Activated CD4-positive, alpha-beta memory T cell treated with anti-CD3 and anti-CD28 coated beads, Interleukin-2, amount 10 ng/mL, durations not matched to agents 7 days and 5 days (primary cell): ENCODE measurements around the gene CFP. TPM values are rescaled to one million over a fixed set of nuclear protein-coding genes. Genes with fewer than 3 reads are reported as not detected.
"Not testable (repeated sequence)": the region's sequence is repeated elsewhere in the genome, so short reads cannot be mapped to it uniquely, and the experiment has no call there.

Source experiments
- CTCF ChIA-PET: fragments of 350-600 bp; sonication (Branson Sonifier 250); formaldehyde crosslinking; loops from one replicate; lab custom pipeline; 2021; ENCODE audit warnings: antibody characterized with exemption, inconsistent platforms; lab: Charles Lee
- POLR2A ChIA-PET: fragments of 350-600 bp; sonication (Branson Sonifier 250); formaldehyde crosslinking; loops from one replicate; lab custom pipeline; 2021; ENCODE audit warnings: antibody characterized with exemption; lab: Charles Lee
- DNase-seq: peaks from one replicate; pipeline ENCODE4 v3.0.0-alpha.2; 2020
- H3K27ac Mint-ChIP-seq: one replicate; pipeline ENCODE4 v1.8.0; 2021; ENCODE audit warnings: mild to moderate bottlenecking, mixed read lengths
- H3K27me3 Mint-ChIP-seq: one replicate; pipeline ENCODE4 v1.8.0; 2021; ENCODE audit warnings: mixed read lengths
- H3K36me3 Mint-ChIP-seq: one replicate; pipeline ENCODE4 v1.8.0; 2021; ENCODE audit warnings: low read depth, mixed read lengths
- H3K4me1 Mint-ChIP-seq: one replicate; pipeline ENCODE4 v1.8.0; 2021; ENCODE audit warnings: mixed read lengths
- H3K4me3 Mint-ChIP-seq: one replicate; pipeline ENCODE4 v1.8.0; 2021; ENCODE audit warnings: mild to moderate bottlenecking, mixed read lengths
- H3K9me3 Mint-ChIP-seq: one replicate; pipeline ENCODE4 v1.8.0; 2021; ENCODE audit warnings: mixed read lengths
- total RNA-seq, 2 experiments: library from RNA; stranded (reverse); gene quantifications; one replicate each; pipeline ENCODE4 v1.2.3, GENCODE V29; 2021

The CFP gene
- total RNA-seq, 2 experiments from 2014 or later = 15.7 to 18.6 TPM

DNA sequence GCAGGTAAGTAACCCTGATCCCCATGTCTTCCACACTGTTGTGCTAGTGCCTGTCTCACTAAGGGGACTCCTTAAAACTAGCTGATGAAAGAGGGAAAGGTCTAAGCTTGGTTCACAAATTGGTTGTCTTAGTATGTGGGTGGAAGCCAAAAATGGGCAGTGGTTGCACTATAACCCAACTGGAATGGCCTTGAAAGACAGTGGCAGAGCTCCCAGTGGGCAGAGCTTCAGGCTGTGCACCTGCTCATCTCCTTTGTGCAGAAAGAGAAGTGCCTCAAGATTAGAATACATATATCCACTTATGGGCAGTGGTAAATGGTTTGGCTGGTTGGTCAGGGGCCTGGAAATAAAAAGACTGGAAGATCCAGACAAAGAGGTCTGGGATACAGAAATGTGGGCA lies 17.3 kb downstream of the CFP start:
- DNase-seq = no peak
- no peak overlapping the region for H3K4me3 Mint-ChIP-seq

GRCh38 chrX:47611926-47612325 lies 17.8 kb downstream of the CFP start:
- Mint-ChIP-seq H3K4me1 (no peaks in the 10 kb centered on the region), H3K4me3 (no peak overlapping the region), H3K27me3 (peaks cover 6% of the 10 kb centered on the region), H3K27ac (no peak overlapping the region), H3K9me3 (no peaks in the 10 kb centered on the region), H3K36me3 (no peaks in the 10 kb centered on the region)
- no peak for DNase-seq
- ChIA-PET POLR2A (no interaction called here), CTCF (no interaction called here)

More for the DNA sequence above, 17.3 kb downstream of the CFP start:
- Mint-ChIP-seq H3K27me3 (peaks cover 6% of the 10 kb centered on the region), H3K4me1 (no peaks in the 10 kb centered on the region), H3K9me3 (no peaks in the 10 kb centered on the region), H3K36me3 (no peaks in the 10 kb centered on the region), H3K27ac (no peak overlapping the region)
- CTCF ChIA-PET = no interaction called here
- POLR2A ChIA-PET = no interaction called here

DNA sequence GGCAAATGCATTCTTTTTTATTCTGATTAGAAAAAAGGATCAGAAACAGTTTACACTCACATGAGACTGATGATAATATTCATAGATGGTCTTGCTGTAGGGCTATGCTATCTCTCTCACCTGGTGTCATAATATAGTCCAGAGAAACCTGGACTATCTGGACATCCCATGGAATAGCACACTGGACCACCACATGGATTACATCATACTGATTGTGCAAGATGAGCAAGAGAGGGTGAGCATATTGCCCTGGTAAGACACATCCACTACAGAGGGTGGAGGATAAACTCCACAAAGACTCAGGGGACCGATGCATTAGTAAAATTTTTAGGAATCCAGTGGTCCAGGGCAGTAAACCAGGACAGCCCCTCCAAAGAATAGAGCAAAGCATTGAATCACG lies 18.2 kb downstream of the CFP start:
- Mint-ChIP-seq H3K27ac (no peak overlapping the region), H3K36me3 (no peaks in the 10 kb centered on the region), H3K9me3 (no peaks in the 10 kb centered on the region), H3K4me1 (no peaks in the 10 kb centered on the region), H3K27me3 (peaks cover 4% of the 10 kb centered on the region), H3K4me3 (no peak overlapping the region)
- no peak for DNase-seq
- ChIA-PET CTCF (no interaction called here), POLR2A (no interaction called here)

DNA sequence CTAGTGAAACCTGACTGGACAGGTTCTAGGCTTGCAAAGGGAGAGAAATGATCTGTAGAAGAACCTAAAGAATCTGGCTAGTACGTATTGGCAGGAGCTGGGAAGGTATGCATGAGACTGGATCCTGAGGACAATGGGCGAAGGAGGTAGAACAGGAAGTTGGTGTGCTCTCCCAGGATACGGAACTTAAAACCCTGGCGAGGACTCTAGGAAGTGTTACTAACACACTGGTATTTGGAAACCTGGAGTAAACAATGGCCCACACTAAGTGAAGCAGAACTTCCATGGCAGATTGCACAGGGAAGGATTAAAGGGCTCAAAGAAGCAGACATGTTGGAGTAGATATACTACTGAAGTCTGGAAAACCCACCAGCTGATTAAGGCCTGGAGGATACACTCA lies 19.2 kb downstream of the CFP start:
- H3K4me1 Mint-ChIP-seq = no peaks in the 10 kb centered on the region
- H3K36me3 Mint-ChIP-seq = no peaks in the 10 kb centered on the region
- DNase-seq = no peak
- no peaks in the 10 kb centered on the region for H3K9me3 Mint-ChIP-seq
- no peak overlapping the region for H3K4me3 Mint-ChIP-seq
- no peak overlapping the region for H3K27ac Mint-ChIP-seq
- peaks cover 2% of the 10 kb centered on the region for H3K27me3 Mint-ChIP-seq
- ChIA-PET POLR2A (no interaction called here), CTCF (no interaction called here)

- no peaks in the 10 kb centered on the region for H3K9me3 Mint-ChIP-seq
- DNase-seq = no peak
- H3K36me3 Mint-ChIP-seq = no peaks in the 10 kb centered on the region
- ChIA-PET POLR2A (no interaction called here), CTCF (no interaction called here)
- no peak overlapping the region for H3K27ac Mint-ChIP-seq
- no peak overlapping the region for H3K4me3 Mint-ChIP-seq
- no peaks in the 10 kb centered on the region for H3K4me1 Mint-ChIP-seq
- peaks cover 4% of the 10 kb centered on the region for H3K27me3 Mint-ChIP-seq
Observed at GRCh38 chrX:47608130-47608810, 21.5 kb downstream of the CFP start.

DNA sequence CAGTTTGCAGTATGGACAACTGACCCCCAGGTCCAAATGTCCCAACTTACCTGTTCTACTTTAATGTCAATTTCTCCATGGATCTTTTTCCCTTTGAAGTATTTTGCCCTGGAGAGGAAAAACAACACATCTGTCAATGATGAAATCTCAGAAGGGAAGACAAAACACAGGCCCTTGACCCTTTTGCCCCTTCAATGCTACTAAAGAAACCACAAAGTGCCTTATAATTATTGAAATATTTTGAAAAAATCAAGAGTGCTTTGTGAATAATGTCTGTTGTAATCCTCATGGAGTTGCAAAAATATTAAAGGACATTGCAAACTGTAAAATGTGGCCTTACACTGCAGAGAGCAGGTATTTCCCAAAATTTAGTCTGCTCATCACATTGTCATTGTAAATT lies 22.6 kb downstream of the CFP start:
- CTCF ChIA-PET = no interaction called here
- POLR2A ChIA-PET = no interaction called here
- Mint-ChIP-seq H3K4me1 (no peaks in the 10 kb centered on the region), H3K9me3 (no peaks in the 10 kb centered on the region), H3K27ac (no peak overlapping the region), H3K36me3 (no peaks in the 10 kb centered on the region), H3K27me3 (peaks cover 4% of the 10 kb centered on the region), H3K4me3 (no peak overlapping the region)
- no peak for DNase-seq

DNA sequence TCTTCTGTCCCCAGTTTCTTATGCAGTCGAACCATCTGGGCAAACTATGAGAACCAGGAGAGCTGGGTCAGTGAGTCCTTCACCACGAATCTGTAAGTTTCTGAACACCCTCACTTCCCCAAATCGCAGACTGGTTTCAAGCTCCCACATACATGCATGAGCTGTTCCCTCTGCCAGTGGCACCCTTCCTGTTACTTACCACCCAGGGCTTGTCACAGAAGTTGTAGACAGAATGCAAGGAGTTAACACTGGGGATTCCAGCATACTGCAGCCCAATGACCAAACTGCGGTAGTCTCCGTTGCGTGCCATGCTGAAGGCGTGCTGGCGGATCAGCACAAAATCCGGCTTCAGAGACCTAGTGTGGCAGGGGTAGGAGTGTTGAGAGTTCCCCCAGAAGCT lies 24.7 kb downstream of the CFP start:
- Mint-ChIP-seq H3K4me1 (no peaks in the 10 kb centered on the region), H3K4me3 (no peak overlapping the region), H3K27me3 (peaks cover 6% of the 10 kb centered on the region), H3K27ac (no peak overlapping the region), H3K36me3 (no peaks in the 10 kb centered on the region), H3K9me3 (no peaks in the 10 kb centered on the region)
- CTCF ChIA-PET = no interaction called here
- no peak for DNase-seq
- POLR2A ChIA-PET = no interaction called here

DNA sequence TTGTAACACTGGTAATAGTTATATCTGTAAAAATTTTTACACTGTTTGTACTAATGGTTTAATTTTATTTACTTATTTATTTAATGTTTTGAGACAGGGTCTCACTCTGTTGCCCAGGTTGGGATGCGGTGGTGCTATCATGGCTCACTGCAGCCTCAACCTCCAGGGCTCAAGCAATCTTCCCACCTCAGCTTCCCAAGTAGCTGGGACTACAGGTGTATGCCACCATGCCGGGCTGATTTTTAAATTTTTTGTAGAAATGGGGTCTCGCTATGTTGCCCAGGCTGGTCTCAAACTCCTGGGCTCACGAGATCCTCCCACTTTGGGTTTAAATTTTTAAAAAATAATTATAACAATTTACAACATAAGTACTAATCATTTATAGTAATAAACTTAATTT lies 26.6 kb downstream of the CFP start:
- H3K4me1 Mint-ChIP-seq, H3K27me3 Mint-ChIP-seq, H3K27ac Mint-ChIP-seq, H3K4me3 Mint-ChIP-seq, H3K36me3 Mint-ChIP-seq, DNase-seq, POLR2A ChIA-PET, CTCF ChIA-PET, H3K9me3 Mint-ChIP-seq: not testable (repeated sequence)

- DNase-seq = no peak
- H3K36me3 Mint-ChIP-seq = peaks cover 19% of the 10 kb centered on the region
- no peak overlapping the region for H3K4me3 Mint-ChIP-seq
- peaks cover 4% of the 10 kb centered on the region for H3K27me3 Mint-ChIP-seq
- CTCF ChIA-PET = interaction anchor here (1.0 kb wide), 1 partner anchor 46 kb away, joined by 8 read pairs; no protein-coding TSS in a partner anchor
- no peak overlapping the region for H3K27ac Mint-ChIP-seq
- POLR2A ChIA-PET = interaction anchor here (0.8 to 1.3 kb wide), 2 partner anchors 15 to 23 kb away, joined by 3 to 4 read pairs; partner anchors contain the start of gene TIMP1
- H3K9me3 Mint-ChIP-seq = peaks cover 9% of the 10 kb centered on the region
- H3K4me1 Mint-ChIP-seq = peaks cover 15% of the 10 kb centered on the region
Observed at GRCh38 chrX:47597222-47597621, 32.5 kb downstream of the CFP start.

DNA sequence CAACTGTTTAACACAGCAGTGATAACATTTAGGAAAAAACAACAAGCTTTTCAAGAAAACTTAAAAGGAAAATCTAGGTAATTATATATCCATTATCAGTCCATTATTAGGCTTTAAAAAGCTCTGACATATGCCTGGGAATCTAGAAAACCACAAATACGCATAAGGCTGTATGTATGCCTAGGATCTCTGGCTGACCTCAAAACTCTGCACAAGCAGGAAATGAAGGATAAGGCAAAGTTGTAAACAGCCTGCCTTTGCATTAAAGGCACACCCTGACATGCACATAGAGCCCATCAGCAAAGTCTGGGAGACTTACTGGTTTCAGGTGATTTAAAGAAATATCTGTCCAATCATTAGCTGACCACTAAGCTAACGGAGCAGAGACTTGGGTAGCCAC lies 33.5 kb downstream of the CFP start:
- POLR2A ChIA-PET = interaction anchor here (1.5 kb wide), 1 partner anchor 40 kb away, joined by 4 read pairs; no protein-coding TSS in a partner anchor
- Mint-ChIP-seq H3K27ac (peak overlapping the region; percentile 70), H3K36me3 (peaks cover 19% of the 10 kb centered on the region), H3K27me3 (peaks cover 4% of the 10 kb centered on the region), H3K9me3 (peaks cover 9% of the 10 kb centered on the region), H3K4me1 (peaks cover 15% of the 10 kb centered on the region), H3K4me3 (no peak overlapping the region)
- CTCF ChIA-PET = no interaction called here
- DNase-seq = no peak

GRCh38 chrX:47595716-47596251 lies 33.9 kb downstream of the CFP start:
- Mint-ChIP-seq H3K4me3 (no peak overlapping the region), H3K36me3 (peaks cover 19% of the 10 kb centered on the region), H3K27me3 (peaks cover 2% of the 10 kb centered on the region), H3K27ac (peak overlapping the region; percentile 70), H3K9me3 (peaks cover 9% of the 10 kb centered on the region), H3K4me1 (peaks cover 15% of the 10 kb centered on the region)
- no peak for DNase-seq
- ChIA-PET POLR2A (interaction anchor here (1.5 kb wide), 2 partner anchors 14 to 40 kb away, joined by 3 to 4 read pairs; partner anchors contain the start of gene TIMP1), CTCF (no interaction called here)

GRCh38 chrX:47593522-47593921 lies 36.2 kb downstream of the CFP start:
- no peak for DNase-seq
- peaks cover 15% of the 10 kb centered on the region for H3K4me1 Mint-ChIP-seq
- H3K4me3 Mint-ChIP-seq = no peak overlapping the region
- CTCF ChIA-PET = no interaction called here
- H3K27me3 Mint-ChIP-seq = no peaks in the 10 kb centered on the region
- H3K27ac Mint-ChIP-seq = no peak overlapping the region
- H3K36me3 Mint-ChIP-seq = peaks cover 19% of the 10 kb centered on the region
- POLR2A ChIA-PET = no interaction called here
- H3K9me3 Mint-ChIP-seq = peaks cover 9% of the 10 kb centered on the region

GRCh38 chrX:47590984-47591383 lies 38.7 kb downstream of the CFP start:
- Mint-ChIP-seq H3K4me3 (no peak overlapping the region), H3K9me3 (peaks cover 2% of the 10 kb centered on the region), H3K27me3 (no peaks in the 10 kb centered on the region), H3K36me3 (peaks cover 7% of the 10 kb centered on the region), H3K4me1 (peaks cover 8% of the 10 kb centered on the region), H3K27ac (no peak overlapping the region)
- POLR2A ChIA-PET = no interaction called here
- DNase-seq = no peak
- CTCF ChIA-PET = interaction anchor here (0.7 kb wide), 1 partner anchor 28 kb away, joined by 3 read pairs; no protein-coding TSS in a partner anchor
